ENCODE measurements around the gene CERS6. TPM values are rescaled to one million over a fixed set of nuclear protein-coding genes. Genes with fewer than 3 reads are reported as not detected.

The CERS6 gene
- total and polyA plus RNA-seq, 2 of the 8 experiments (the other 6 are each of a cell fraction or from before 2014, with no cell fraction given) = 6.8 to 28.2 TPM

DNA sequence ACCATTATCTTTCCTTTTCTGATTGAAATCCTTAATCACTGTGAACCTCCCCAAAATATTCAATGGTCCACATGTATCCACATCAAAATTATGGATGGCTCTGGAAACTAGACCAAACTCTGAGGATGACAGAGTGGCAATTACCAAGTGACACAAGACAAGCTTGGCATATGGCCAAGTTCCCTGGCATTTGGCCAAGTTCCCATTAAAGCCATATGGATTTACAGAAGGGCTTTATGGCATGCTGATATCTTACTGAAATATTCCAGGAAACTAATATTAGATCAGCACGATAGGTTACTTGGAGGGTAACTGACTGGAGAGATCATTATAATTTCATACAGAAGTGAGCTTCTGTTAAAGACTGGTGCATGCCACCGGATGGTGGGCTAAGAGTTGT is 21.9 kb upstream of the CERS6 start (continued):
- TF ChIP-seq YY1 (IDR thresholded peaks at IDR 0.05; ENCODE audit: low read depth, low read length) (no peak), JUND (IDR thresholded peaks at IDR 0.05; ENCODE audit: low read length) (no peak), RXRA (IDR thresholded peaks at IDR 0.05; ENCODE audit: insufficient read depth, low read depth, low read length) (no peak)
- TF ChIP-seq, protein P1, sequence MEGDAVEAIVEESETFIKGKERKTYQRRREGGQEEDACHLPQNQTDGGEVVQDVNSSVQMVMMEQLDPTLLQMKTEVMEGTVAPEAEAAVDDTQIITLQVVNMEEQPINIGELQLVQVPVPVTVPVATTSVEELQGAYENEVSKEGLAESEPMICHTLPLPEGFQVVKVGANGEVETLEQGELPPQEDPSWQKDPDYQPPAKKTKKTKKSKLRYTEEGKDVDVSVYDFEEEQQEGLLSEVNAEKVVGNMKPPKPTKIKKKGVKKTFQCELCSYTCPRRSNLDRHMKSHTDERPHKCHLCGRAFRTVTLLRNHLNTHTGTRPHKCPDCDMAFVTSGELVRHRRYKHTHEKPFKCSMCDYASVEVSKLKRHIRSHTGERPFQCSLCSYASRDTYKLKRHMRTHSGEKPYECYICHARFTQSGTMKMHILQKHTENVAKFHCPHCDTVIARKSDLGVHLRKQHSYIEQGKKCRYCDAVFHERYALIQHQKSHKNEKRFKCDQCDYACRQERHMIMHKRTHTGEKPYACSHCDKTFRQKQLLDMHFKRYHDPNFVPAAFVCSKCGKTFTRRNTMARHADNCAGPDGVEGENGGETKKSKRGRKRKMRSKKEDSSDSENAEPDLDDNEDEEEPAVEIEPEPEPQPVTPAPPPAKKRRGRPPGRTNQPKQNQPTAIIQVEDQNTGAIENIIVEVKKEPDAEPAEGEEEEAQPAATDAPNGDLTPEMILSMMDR (IDR thresholded peaks at IDR 0.05; ENCODE audit: control extremely low read depth in 1 of 3, insufficient read depth in 1 of 3, low read depth in 1 of 3, low read length in 3 of 3) = no peak
